HG03565 (cell line): Measurements from ENCODE around the gene SOCS3.
"Not testable (repeated sequence)": the region's sequence is repeated elsewhere in the genome, so short reads cannot be mapped to it uniquely, and the experiment has no call there.

Source experiments
- ATAC-seq: cut with Tn5 transposase; IDR thresholded peaks from one replicate; pipeline ENCODE4 v1.9.1; 2021; ENCODE audit warnings: mild to moderate bottlenecking, moderate library complexity; ENCODE audit not compliant: unreplicated experiment

SOCS3 gene

GRCh38 chr17:78335209-78335608 is 24.7 kb downstream of the SOCS3 start:
- no peak for ATAC-seq

DNA sequence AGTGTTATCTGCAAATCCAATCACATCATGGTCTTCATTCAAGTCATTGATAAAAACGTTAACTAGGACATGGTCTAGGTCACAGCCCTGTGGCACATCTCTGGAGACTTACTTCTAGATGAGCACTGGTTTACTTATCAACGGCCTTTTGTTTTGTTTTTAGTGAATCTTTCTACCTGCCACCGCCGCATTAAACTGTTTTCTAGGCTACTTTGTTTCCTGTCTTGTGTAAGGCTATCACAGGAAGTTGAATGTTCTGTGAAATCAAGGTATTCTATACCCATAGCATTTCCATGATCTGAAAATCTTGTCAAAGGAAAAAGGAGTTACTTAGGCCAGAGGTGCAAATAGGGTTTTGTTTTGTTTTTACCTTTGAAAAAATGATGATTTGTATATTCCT is 26.9 kb downstream of the SOCS3 start:
- no peak for ATAC-seq

- ATAC-seq: not testable (repeated sequence)
Measured at GRCh38 chr17:78331355-78331754, 28.5 kb downstream of the SOCS3 start.

GRCh38 chr17:78330570-78331224 is 29.2 kb downstream of the SOCS3 start:
- ATAC-seq: no peak

DNA sequence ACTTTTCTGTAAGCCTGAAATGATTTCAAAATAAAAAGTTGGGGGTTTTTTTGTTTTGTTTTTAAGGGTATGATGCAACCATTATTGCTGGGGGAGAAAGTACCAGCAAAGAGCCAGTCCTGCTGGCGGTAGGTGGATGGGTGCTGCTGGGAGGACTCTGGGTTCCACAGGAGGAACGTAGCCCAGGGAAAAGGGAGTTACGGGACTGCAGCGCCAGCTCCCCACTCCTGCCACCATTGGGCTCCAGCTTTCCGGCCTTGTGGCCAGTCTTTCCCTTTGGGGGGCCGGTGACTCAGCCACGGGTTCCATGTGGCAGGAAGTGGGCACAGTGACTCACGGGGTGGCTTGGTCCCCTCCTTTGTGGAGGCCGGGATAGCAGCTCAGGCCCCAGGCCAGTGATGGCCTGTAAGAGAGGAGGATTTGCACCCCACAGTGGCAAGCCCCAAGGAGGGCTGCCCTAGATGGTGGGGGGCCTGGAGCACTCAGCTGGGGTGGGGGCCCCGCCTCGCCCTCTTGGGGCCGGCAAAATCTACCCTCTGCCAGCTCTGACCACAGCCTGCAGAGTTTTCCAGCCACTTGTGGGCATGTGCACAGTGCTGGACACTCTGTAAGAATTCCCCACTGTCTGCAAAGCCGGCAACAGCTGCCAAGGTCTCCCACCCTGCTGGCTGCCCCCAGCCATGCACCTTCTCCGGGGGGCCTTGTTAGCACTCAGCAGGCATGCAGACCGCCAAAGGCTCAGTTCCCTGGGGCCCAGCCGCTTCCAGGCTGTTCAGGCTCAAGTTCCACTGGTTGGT is 30.4 kb downstream of the SOCS3 start:
- no peak for ATAC-seq

GRCh38 chr17:78327880-78328279 is 32.0 kb downstream of the SOCS3 start:
- no peak for ATAC-seq

DNA sequence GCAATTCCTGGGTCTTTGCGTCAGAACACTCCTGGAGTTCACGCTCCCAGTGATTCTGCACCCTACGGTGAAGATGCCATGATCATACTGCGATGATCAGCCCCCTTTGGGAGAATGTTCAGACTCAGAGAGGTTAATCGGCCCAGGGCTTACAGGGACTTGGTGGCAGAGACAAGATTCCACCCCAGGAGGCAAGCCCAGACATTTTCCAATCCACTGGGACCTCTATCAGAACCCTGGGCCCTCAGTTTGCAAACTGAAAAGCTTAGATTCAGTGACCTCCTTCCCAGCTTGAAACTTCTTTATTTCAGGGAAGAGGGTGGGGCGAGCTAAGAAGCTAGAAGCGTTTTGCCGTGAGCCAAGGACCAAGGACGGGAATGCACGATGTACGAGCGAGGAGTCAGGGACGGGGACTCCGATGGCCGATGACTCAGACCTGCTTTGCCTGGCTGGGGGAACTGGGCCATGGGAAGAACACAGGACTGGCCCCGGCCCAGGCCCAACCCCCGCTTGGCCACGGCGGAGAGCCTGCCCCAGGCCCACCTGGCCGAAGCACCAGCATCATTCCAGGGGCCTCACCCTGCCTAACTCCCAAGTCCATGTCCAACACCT is 34.7 kb downstream of the SOCS3 start:
- ATAC-seq: no peak

DNA sequence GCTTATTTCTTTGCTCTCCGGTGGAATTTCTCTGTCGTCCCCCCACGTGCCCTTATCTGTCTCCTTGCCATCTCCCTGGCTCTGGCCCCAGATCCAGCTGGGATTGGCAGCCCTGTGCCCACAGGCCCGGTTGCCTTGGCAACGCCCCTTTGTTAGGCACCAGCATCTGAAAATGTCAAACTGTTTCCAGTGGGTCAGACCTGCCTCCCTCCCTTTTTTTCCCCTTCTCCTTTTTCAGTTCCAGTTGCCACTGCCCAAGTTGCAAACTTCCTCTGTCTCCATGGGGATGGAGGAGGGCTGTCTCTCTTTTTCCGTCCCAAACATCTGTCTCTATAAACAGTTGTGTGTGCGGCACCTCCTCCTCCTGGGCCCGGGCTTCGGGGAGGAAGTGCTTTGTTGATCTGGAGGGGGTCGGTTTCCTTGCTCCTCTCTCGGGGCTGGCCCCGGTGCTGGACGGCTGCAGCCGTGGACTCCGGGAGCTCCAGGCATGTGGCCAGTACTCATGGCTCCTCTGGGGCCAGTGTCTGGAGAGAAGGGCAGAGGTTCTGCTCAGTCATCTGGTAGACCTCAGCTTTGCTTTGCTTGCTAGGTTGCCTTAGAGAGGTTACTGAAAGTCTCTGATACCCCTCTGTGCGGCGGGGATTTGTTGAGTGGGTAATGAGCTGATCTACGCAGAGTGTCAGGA is 35.3 kb downstream of the SOCS3 start:
- no peak for ATAC-seq

GRCh38 chr17:78323826-78324390 is 36.0 kb downstream of the SOCS3 start:
- no peak for ATAC-seq

DNA sequence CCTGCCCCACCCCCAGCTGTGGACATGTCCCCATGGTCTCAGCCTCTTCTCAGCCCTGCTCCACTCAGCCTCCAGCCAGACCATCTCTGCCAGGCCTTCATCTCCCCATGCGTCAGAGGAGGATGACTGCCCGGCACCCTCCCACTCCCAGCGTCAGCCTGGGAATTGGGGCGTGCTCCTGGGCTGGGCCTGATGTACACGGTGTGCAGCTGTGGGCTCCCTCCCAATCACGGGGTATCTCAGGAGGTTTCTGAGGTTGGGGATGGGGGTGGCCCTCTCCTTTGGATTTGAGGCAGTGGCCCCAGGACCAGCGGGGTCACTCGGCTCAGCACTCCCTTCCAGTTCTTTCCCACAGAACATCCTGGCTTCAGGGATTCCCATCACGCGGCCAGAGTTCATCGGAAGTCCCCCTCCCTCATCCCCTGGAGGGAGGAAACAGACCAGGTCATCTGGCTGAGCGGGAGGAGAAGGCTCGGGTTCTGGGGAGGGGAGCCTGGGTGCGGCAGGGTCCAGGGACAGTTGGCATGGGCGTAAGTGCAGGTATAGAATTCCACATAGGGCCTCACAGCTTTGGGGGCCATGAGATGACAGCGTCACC is 36.9 kb downstream of the SOCS3 start:
- ATAC-seq: no peak

DNA sequence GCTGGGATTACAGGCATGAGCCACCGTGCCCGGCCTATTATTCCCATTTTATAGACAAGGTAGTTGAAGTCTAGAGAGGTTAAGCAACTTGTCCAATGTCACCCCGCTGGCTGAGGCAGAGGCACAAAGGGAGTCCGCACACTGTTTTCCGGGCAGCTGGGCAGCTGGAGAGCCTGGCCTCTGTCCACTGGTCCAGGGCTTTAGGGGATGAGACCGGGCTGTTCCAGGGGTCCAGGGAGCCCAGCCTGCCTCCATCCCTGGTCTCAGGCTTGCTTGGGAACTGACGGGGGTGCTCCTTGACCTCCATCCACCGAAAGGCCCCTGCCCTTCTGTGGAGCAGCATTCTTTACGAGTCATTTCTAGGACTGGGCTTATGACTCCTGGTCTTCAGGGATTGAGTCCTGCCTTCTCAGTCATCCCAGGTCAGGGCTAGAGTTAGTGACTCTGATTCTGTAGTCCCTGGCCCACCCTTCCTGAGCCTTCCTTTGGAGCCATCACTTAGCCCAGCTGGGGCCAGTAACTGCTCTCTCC is 37.5 kb downstream of the SOCS3 start:
- no peak for ATAC-seq

DNA sequence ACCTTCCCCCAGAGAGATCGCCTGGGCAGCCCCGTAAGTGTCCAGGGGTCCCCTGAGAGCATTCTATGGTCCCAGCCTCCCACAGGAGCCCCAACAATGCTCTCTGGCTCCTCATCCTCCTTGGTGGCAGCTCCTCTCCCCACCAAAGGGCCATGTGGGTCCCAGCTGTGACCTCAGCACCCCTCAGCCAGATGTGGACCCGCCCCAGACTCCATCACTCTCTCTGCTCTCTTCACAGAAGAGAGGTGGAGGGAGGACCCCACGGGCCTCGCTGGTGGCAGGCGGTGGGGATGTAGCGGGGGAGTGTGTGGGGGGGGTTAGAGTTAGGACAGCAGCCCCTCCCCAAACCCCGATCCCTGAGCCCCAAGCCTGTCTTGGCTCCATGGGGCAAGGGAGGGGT is 41.0 kb downstream of the SOCS3 start:
- ATAC-seq: no peak

- ATAC-seq: no peak
Measured at GRCh38 chr17:78318407-78318806, 41.5 kb downstream of the SOCS3 start.

GRCh38 chr17:78317794-78318400 is 42.0 kb downstream of the SOCS3 start:
- ATAC-seq: no peak

GRCh38 chr17:78316867-78317789 is 42.7 kb downstream of the SOCS3 start:
- ATAC-seq: no peak

DNA sequence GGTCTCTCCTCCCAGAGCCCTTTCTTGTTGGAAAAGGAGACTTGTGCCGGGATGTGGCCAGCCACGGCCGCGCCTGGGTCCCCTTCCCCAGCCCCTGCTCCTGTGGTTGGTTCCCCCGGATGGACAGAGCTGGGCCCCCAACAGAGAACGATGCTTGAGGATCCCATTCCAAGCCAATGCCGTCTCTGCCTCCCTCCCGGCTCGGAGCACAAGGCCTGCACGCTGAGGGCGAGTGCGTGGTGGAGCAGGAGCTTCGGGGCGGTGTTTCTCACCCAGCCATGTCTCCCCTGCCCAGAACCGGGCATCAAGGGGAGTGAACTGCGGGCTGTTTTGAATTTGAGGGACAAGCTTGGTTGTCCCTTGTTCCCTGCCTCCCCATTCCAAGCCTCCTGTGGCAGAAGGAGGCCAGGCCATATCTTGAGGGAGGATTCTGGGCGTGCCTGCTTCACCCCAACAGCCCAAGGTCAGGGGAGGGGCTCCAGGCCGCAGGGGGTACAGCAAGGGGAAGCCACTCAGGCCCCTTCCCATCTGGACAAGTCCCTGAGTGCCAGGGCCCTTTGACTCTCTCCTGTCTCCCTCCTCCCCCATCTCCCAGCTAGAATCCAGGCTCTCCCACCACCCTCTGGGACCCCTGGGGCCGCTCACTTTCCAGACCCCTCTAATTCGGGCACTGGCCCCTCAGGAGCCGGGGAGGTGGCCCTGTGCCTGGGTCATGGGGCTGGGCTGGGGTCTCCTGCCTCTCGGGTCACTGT is 43.6 kb downstream of the SOCS3 start:
- ATAC-seq: no peak

GRCh38 chr17:78315355-78316114 is 44.3 kb downstream of the SOCS3 start:
- ATAC-seq: no peak
